ENCODE data around the gene MED13. TPM values are rescaled to one million over a fixed set of nuclear protein-coding genes. Genes with fewer than 3 reads are reported as not detected.
A peak's percentile ranks its signal among the peaks of the same experiment; 100 is the strongest.

The MED13 gene
- total and polyA plus RNA-seq, 9 of the 15 experiments (the other 6 are each of a cell fraction or from before 2014, with no cell fraction given), result 5.4 to 48.4 (median 28.2) TPM

- TF ChIP-seq MAFG (tag; conservative IDR thresholded peaks at IDR 0.05) (peak; percentile 87), RB1 (IDR thresholded peaks at IDR 0.05; ENCODE audit: low read depth) (no peak), MYC (IDR thresholded peaks at IDR 0.05; ENCODE audit: low read depth, low read length) (no peak), MYC (CRISPR knock-in tag; IDR thresholded peaks at IDR 0.05; ENCODE audit: borderline replicate concordance, low read depth) (no peak), ZNF280A (IDR thresholded peaks at IDR 0.05; ENCODE audit: low read depth, partially characterized antibody) (no peak), TCF3 (CRISPR knock-in tag; IDR thresholded peaks at IDR 0.05) (no peak), ZNF586 (CRISPR knock-in tag; conservative IDR thresholded peaks at IDR 0.05) (no peak), HOMEZ (CRISPR knock-in tag; IDR thresholded peaks at IDR 0.05) (no peak), ESRRA (IDR thresholded peaks at IDR 0.05; ENCODE audit: borderline replicate concordance, low read depth) (no peak), ZNF507 (tag; conservative IDR thresholded peaks at IDR 0.05) (no peak), PTBP1 (IDR thresholded peaks at IDR 0.05; ENCODE audit: low read depth, low read length) (no peak), PTTG1 (tag; IDR thresholded peaks at IDR 0.05; ENCODE audit: low read depth) (no peak), ZNF311 (CRISPR knock-in tag; IDR thresholded peaks at IDR 0.05) (no peak), PURB (CRISPR knock-in tag; IDR thresholded peaks at IDR 0.05; ENCODE audit: low read depth) (no peak), SMARCE1 (IDR thresholded peaks at IDR 0.05) (0 out of 2 replicates have a peak, but pooled peaks have one; percentile 43), RAD21 (CRISPR knock-in tag; conservative IDR thresholded peaks at IDR 0.05 in 1 of 2, IDR thresholded peaks at IDR 0.05 in 1 of 2) (no peak), NFRKB (IDR thresholded peaks at IDR 0.05; ENCODE audit: low read depth) (no peak), DPF2 (IDR thresholded peaks at IDR 0.05) (no peak; the same call in 1 of the 2 replicates), PKNOX1 (IDR thresholded peaks at IDR 0.05) (peak; percentile 77), PHTF2 (CRISPR knock-in tag; IDR thresholded peaks at IDR 0.05) (no peak), FOXP1 (CRISPR knock-in tag; IDR thresholded peaks at IDR 0.05) (no peak), NFE2L1 (tag; IDR thresholded peaks at IDR 0.05; ENCODE audit: borderline replicate concordance, low read depth) (peak; percentile 53; the same call in 1 of the 2 replicates), MTF1 (CRISPR knock-in tag; IDR thresholded peaks at IDR 0.05; ENCODE audit: borderline replicate concordance) (no peak), MLX (CRISPR knock-in tag; conservative IDR thresholded peaks at IDR 0.05) (no peak), TFAM (CRISPR knock-in tag; conservative IDR thresholded peaks at IDR 0.05) (no peak), ZC3H8 (IDR thresholded peaks at IDR 0.05) (no peak)
Observed at GRCh38 chr17:62064029-62064790, 868 bp downstream of the MED13 start (continued).
